ENCODE measurements around the gene TNS3. TPM values are rescaled to one million over a fixed set of nuclear protein-coding genes. Genes with fewer than 3 reads are reported as not detected.
"Not testable (repeated sequence)": the region's sequence is repeated elsewhere in the genome, so short reads cannot be mapped to it uniquely, and the experiment has no call there.

Gene TNS3
- total and polyA plus RNA-seq, 2 donors (not counting 1 experiment from before 2014, with no cell fraction given), result 11.4 to 77.5 TPM

DNA sequence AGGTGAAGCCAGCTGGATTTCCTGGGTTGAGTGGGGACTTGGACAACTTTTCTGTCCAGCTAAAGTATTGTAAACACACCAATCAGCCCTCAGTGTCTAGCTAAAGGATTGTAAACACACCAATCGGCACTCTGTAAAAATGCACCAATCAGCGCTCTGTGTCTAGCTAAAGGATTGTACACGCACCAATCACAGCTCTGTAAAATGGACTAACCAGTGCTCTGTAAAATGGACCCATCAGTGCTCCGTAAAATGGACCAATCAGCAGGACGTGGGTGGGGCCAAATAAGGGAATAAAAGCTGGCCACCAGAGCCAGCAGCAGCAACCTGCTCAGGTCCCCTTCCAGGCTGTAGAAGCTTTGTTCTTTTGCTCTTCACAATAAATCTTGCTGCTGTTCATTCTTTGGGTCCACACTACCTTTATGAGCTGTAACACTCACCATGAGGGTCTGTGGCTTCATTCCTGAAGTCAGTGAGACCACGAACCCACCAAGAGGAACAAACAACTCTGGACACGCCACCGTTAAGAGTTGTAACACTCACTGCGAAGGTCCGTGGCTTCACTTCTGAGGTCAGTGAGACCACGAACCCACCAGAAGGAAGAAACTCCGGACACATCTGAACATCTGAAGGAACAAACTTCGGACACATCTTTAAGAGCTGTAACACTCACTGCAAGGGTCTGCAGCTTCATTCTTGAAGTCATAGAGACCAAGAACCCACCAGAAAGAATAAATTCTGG, 21.8 kb upstream of the TNS3 start:
- H3K4me1 Mint-ChIP-seq, result peaks cover 49% of the 10 kb centered on the region
- not testable (repeated sequence) for DNase-seq; H3K4me2 ChIP-seq (replicated peaks; ENCODE audit: low read depth, low read length, poor library complexity, severe bottlenecking); H3K9ac ChIP-seq (ENCODE audit: low read length); H3K9me3 Mint-ChIP-seq (ENCODE audit: insufficient read depth); H4K20me1 ChIP-seq (ENCODE audit: control insufficient read depth, insufficient read depth, low read length, poor library complexity, severe bottlenecking); H3K4me3 Mint-ChIP-seq; H3K27ac ChIP-seq (ENCODE audit: low read length in 2 of 2); H3K4me3 ChIP-seq (ENCODE audit: control extremely low read depth in 1 of 5, extremely low read depth in 1 of 5, insufficient read depth in 1 of 5, low read depth in 2 of 5, low read length in 4 of 5); H3K79me2 ChIP-seq (ENCODE audit: control insufficient read depth, insufficient read depth, low read length); H3K27me3 Mint-ChIP-seq; H3K27me3 ChIP-seq (replicated peaks in 1 of 4; ENCODE audit: control extremely low read depth in 1 of 4, control insufficient read depth in 3 of 4, insufficient read depth in 4 of 4, low read length in 3 of 4); H2AFZ ChIP-seq (ENCODE audit: insufficient read depth, low read depth, low read length, poor library complexity, severe bottlenecking); H3K36me3 ChIP-seq (replicated peaks in 1 of 2; ENCODE audit: control extremely low read depth in 1 of 2, control insufficient read depth in 1 of 2, extremely low read depth in 1 of 2, insufficient read depth in 2 of 2, low read length in 1 of 2); ATAC-seq (ENCODE audit: low read depth)
- WGBS (ENCODE audit: insufficient coverage), result 53% methylated on average over 13 of the region's 13 CpGs
- POLR2A ChIA-PET, result interaction anchor here (0.7 kb wide), 1 partner anchor 225 kb away, joined by 3 read pairs; no protein-coding TSS in a partner anchor
- peaks cover 30 to 38% of the 10 kb centered on the region in 2 donors for H3K4me1 ChIP-seq (ENCODE audit: control insufficient read depth in 2 of 2, insufficient read depth in 2 of 2, low read length in 2 of 2)
- intact Hi-C loops (cut with micrococcal nuclease), result loop anchor here (2.0 to 10.0 kb wide), 2 partner anchors 121 to 129 kb away; no protein-coding TSS in a partner anchor
- peaks cover 0 to 12% (median 0%) of the 10 kb centered on the region in 3 donors for H3K9me3 ChIP-seq (ENCODE audit: control extremely low read depth in 1 of 3, control insufficient read depth in 2 of 3, insufficient read depth in 1 of 3, low read length in 2 of 3)
- CTCF ChIA-PET, result interaction anchor here (1.5 kb wide), 1 partner anchor 215 kb away, joined by 5 read pairs; no protein-coding TSS in a partner anchor
- peak overlapping the region; percentile 46 for H3K27ac Mint-ChIP-seq

DNA sequence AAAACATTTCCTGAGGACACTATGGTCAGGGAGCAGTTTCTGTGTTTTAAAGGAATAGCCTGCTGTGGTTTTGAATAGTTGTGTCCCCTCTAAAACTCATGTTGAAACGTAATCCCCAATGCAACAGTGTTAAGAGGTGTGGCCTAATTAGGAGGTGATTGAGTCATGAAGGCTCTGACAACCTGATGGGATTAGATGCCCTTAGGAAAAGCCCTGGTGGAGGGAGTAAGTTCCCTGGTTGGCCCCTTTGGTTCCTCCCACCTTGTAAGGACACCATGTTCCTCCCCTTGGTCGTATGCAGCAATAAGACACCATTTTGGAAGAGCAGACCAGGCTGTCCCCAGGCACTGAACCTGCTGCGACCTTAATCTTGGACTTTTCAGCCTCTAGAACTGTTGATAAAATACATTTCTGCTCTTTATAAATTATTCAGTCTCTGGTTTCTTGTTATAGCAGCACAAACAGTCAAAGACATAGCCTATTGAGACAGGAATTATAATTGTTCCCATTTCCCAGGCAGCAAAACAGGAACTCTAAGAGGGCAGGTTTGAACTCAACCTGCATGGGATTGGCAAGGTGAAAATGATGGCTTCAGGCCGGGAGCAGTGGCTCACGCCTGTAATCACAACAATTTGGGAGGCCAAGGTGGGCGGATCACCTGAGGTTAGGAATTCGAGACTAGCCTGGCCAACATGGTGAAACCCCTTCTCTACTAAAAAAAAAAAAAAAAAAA, 20.5 kb upstream of the TNS3 start:
- H3K4me1 ChIP-seq (ENCODE audit: control insufficient read depth in 2 of 2, insufficient read depth in 2 of 2, low read length in 2 of 2), result peaks cover 30 to 38% of the 10 kb centered on the region in 2 donors
- H3K79me2 ChIP-seq (ENCODE audit: control insufficient read depth, insufficient read depth, low read length), result no peaks in the 10 kb centered on the region
- peaks cover 49% of the 10 kb centered on the region for H3K4me1 Mint-ChIP-seq
- H3K4me3 ChIP-seq (ENCODE audit: control extremely low read depth in 1 of 5, extremely low read depth in 1 of 5, insufficient read depth in 1 of 5, low read depth in 2 of 5, low read length in 4 of 5), result no peak overlapping the region
- CTCF ChIA-PET, result interaction anchor here (0.9 to 1.9 kb wide), 9 partner anchors 8 to 217 kb away, joined by 3 to 7 read pairs (median 4); partner anchors contain the start of gene TNS3
- H3K4me2 ChIP-seq (replicated peaks; ENCODE audit: low read depth, low read length, poor library complexity, severe bottlenecking), result peak overlapping the region; percentile 76
- H3K27ac Mint-ChIP-seq, result peak overlapping the region; percentile 88
- no peaks in the 10 kb centered on the region for H3K9me3 Mint-ChIP-seq (ENCODE audit: insufficient read depth)
- ATAC-seq (ENCODE audit: low read depth) (no peak), DNase-seq (no peak)
- no peaks in the 10 kb centered on the region for H3K27me3 ChIP-seq (replicated peaks in 1 of 4; ENCODE audit: control extremely low read depth in 1 of 4, control insufficient read depth in 3 of 4, insufficient read depth in 4 of 4, low read length in 3 of 4)
- no peak overlapping the region for H3K9ac ChIP-seq (ENCODE audit: low read length)
- H4K20me1 ChIP-seq (ENCODE audit: control insufficient read depth, insufficient read depth, low read length, poor library complexity, severe bottlenecking), result no peaks in the 10 kb centered on the region
- no peaks in the 10 kb centered on the region for H3K36me3 ChIP-seq (replicated peaks in 1 of 2; ENCODE audit: control extremely low read depth in 1 of 2, control insufficient read depth in 1 of 2, extremely low read depth in 1 of 2, insufficient read depth in 2 of 2, low read length in 1 of 2)
- TF ChIP-seq EZH2 (IDR thresholded peaks at IDR 0.05; ENCODE audit: borderline replicate concordance, insufficient read depth, low read depth, low read length, poor library complexity, severe bottlenecking), result no peak
- TF ChIP-seq, protein P1, sequence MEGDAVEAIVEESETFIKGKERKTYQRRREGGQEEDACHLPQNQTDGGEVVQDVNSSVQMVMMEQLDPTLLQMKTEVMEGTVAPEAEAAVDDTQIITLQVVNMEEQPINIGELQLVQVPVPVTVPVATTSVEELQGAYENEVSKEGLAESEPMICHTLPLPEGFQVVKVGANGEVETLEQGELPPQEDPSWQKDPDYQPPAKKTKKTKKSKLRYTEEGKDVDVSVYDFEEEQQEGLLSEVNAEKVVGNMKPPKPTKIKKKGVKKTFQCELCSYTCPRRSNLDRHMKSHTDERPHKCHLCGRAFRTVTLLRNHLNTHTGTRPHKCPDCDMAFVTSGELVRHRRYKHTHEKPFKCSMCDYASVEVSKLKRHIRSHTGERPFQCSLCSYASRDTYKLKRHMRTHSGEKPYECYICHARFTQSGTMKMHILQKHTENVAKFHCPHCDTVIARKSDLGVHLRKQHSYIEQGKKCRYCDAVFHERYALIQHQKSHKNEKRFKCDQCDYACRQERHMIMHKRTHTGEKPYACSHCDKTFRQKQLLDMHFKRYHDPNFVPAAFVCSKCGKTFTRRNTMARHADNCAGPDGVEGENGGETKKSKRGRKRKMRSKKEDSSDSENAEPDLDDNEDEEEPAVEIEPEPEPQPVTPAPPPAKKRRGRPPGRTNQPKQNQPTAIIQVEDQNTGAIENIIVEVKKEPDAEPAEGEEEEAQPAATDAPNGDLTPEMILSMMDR (IDR thresholded peaks at IDR 0.05), result no peak
- intact Hi-C loops (cut with micrococcal nuclease), result loop anchor here (2.0 to 10.0 kb wide), 2 partner anchors 122 to 128 kb away; no protein-coding TSS in a partner anchor
- no peaks in the 10 kb centered on the region for H3K27me3 Mint-ChIP-seq
- POLR2A ChIA-PET, result interaction anchor here (0.6 to 2.2 kb wide), 3 partner anchors 27 to 142 kb away, joined by 6 to 25 read pairs (median 7); no protein-coding TSS in a partner anchor
- peak overlapping the region; percentile 74 for H3K4me3 Mint-ChIP-seq
- H2AFZ ChIP-seq (ENCODE audit: insufficient read depth, low read depth, low read length, poor library complexity, severe bottlenecking), result peak overlapping the region; percentile 2
- H3K27ac ChIP-seq (ENCODE audit: low read length in 2 of 2), result peak overlapping the region; percentile 57 to 63
- 100% methylated on average over 1 of the region's 7 CpGs for WGBS (ENCODE audit: insufficient coverage)
- H3K9me3 ChIP-seq (ENCODE audit: control extremely low read depth in 1 of 3, control insufficient read depth in 2 of 3, insufficient read depth in 1 of 3, low read length in 2 of 3), result peaks cover 0 to 25% (median 10%) of the 10 kb centered on the region in 3 donors

Data from B cell (primary cell).